ENCODE results near the gene MRLN. TPM values are rescaled to one million over a fixed set of nuclear protein-coding genes. Genes with fewer than 3 reads are reported as not detected.
"Not testable (repeated sequence)": the region's sequence is repeated elsewhere in the genome, so short reads cannot be mapped to it uniquely, and the experiment has no call there.

MRLN gene
- total RNA-seq, 1 donor from 2014 or later, result not detected

- H3K4me1 ChIP-seq; intact Hi-C loops (cut with DNase I); DNase-seq; H3K27me3 ChIP-seq (ENCODE audit: low read depth); ATAC-seq; H3K27ac ChIP-seq; H3K9me3 ChIP-seq; H3K4me3 ChIP-seq: not testable (repeated sequence)
- H3K36me3 ChIP-seq, result peaks cover 18% of the 10 kb centered on the region
Observed at GRCh38 chr10:59787032-59787431, 33.8 kb upstream of the MRLN start.

DNA sequence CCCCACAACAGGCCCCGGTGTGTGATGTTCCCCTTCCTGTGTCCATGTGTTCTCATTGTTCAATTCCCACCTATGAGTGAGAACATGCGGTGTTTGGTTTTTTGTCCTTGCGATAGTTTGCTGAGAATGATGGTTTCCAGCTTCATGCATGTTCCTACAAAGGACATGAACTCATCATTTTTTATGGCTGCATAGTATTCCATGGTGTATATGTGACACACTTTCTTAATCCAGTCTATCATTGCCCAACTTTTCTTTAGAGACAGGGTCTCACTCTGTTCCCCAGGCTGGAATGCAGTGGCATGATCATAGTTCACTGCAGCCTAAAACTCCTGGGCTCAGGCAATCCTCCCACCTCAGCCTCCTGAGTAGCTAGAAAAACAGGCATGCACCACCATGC is 32.2 kb upstream of the MRLN start:
- H3K4me1 ChIP-seq; H3K4me3 ChIP-seq; H3K27ac ChIP-seq; H3K9me3 ChIP-seq; DNase-seq; ATAC-seq; H3K27me3 ChIP-seq (ENCODE audit: low read depth); intact Hi-C loops (cut with DNase I); H3K36me3 ChIP-seq: not testable (repeated sequence)

GRCh38 chr10:59781511-59781910 is 28.3 kb upstream of the MRLN start:
- DNase-seq (no peak), ATAC-seq (no peak)
- no peaks in the 10 kb centered on the region for H3K27me3 ChIP-seq (ENCODE audit: low read depth)
- H3K9me3 ChIP-seq, result no peaks in the 10 kb centered on the region
- intact Hi-C loops (cut with DNase I), result no loop called here
- H3K4me1 ChIP-seq, result no peaks in the 10 kb centered on the region
- H3K4me3 ChIP-seq, result no peak overlapping the region
- TF ChIP-seq, protein P1, sequence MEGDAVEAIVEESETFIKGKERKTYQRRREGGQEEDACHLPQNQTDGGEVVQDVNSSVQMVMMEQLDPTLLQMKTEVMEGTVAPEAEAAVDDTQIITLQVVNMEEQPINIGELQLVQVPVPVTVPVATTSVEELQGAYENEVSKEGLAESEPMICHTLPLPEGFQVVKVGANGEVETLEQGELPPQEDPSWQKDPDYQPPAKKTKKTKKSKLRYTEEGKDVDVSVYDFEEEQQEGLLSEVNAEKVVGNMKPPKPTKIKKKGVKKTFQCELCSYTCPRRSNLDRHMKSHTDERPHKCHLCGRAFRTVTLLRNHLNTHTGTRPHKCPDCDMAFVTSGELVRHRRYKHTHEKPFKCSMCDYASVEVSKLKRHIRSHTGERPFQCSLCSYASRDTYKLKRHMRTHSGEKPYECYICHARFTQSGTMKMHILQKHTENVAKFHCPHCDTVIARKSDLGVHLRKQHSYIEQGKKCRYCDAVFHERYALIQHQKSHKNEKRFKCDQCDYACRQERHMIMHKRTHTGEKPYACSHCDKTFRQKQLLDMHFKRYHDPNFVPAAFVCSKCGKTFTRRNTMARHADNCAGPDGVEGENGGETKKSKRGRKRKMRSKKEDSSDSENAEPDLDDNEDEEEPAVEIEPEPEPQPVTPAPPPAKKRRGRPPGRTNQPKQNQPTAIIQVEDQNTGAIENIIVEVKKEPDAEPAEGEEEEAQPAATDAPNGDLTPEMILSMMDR (IDR thresholded peaks at IDR 0.05), result no peak
- H3K27ac ChIP-seq, result no peak overlapping the region
- H3K36me3 ChIP-seq, result no peaks in the 10 kb centered on the region

- Histone ChIP-seq H3K4me1 (no peaks in the 10 kb centered on the region), H3K27ac (no peak overlapping the region), H3K4me3 (no peak overlapping the region), H3K9me3 (no peaks in the 10 kb centered on the region), H3K36me3 (no peaks in the 10 kb centered on the region), H3K27me3 (ENCODE audit: low read depth) (no peaks in the 10 kb centered on the region)
- intact Hi-C loops (cut with DNase I), result no loop called here
- DNase-seq, result no peak
- TF ChIP-seq, protein P1 (IDR thresholded peaks at IDR 0.05), result no peak
- no peak for ATAC-seq
Observed at GRCh38 chr10:59779756-59780533, 26.7 kb upstream of the MRLN start.

DNA sequence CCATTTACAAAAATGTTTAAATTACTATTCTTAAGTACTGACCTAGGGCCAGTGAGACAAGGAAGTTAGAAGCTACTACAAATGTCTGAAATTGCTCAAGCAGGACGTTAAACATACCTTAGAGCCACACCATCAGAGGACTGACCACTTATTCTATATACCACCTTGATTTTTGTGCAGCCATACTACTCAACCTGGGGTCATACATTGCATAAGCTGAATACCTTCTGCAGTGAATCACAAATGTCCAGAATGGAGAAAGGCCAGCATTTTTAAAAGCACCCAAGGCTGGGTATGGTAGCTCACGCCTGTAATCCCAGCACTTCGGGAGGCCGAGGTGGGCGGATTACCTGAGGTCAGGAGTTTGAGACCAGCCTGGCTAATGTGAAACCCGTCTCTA is 21.2 kb upstream of the MRLN start:
- Histone ChIP-seq H3K27me3 (ENCODE audit: low read depth) (no peaks in the 10 kb centered on the region), H3K4me3 (no peak overlapping the region), H3K4me1 (no peaks in the 10 kb centered on the region), H3K9me3 (no peaks in the 10 kb centered on the region), H3K27ac (no peak overlapping the region), H3K36me3 (no peaks in the 10 kb centered on the region)
- DNase-seq (no peak), ATAC-seq (no peak)
- intact Hi-C loops (cut with DNase I), result no loop called here
- TF ChIP-seq, protein P1 (IDR thresholded peaks at IDR 0.05), result no peak

DNA sequence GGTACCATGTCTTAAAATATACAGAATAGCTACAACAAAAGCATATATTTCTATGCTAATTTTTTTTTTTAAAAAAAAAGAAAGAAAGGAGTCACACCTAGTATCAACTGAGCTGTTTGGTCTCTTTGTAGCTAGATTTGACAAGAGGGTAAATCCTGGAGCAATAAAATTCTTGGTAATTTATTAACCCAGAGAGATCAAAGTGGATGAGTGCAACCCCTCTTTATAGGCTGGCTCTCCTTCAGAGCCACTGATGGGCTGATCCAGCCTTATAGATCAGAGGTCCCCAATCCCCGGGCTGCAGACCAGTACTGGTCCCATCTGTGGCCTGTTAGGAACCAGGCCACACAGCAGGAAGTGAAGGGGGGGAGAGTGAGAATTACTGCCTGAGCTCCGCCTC is 19.8 kb upstream of the MRLN start:
- Histone ChIP-seq H3K4me1 (no peaks in the 10 kb centered on the region), H3K27ac (no peak overlapping the region), H3K27me3 (ENCODE audit: low read depth) (no peaks in the 10 kb centered on the region), H3K4me3 (no peak overlapping the region), H3K36me3 (no peaks in the 10 kb centered on the region), H3K9me3 (no peaks in the 10 kb centered on the region)
- TF ChIP-seq, protein P1 (IDR thresholded peaks at IDR 0.05), result no peak
- ATAC-seq (no peak), DNase-seq (no peak)
- intact Hi-C loops (cut with DNase I), result no loop called here

Data from lower lobe of right lung (tissue), 2 donors.